H54 (cell line): Measurements from ENCODE around the gene SUPT20H.
"Not testable (repeated sequence)": the region's sequence is repeated elsewhere in the genome, so short reads cannot be mapped to it uniquely, and the experiment has no call there.

ENCODE experiments used
- DNase-seq: peaks from one replicate; pipeline ENCODE4 v3.0.0; 2011; ENCODE audit warnings: low spot score, mixed read lengths; ENCODE audit not compliant: insufficient read length
- FAIRE-seq: peaks from 3 replicates; lab custom pipeline; 2011; peaks lifted over from hg19 to GRCh38; lab: Jason Lieb, UNC
- POLR2A ChIP-seq: IDR thresholded peaks from 2 replicates; pipeline ENCODE4 v1.6.1; 2011; ENCODE audit warnings: low read depth, mild to moderate bottlenecking, low read length

Gene SUPT20H

DNA sequence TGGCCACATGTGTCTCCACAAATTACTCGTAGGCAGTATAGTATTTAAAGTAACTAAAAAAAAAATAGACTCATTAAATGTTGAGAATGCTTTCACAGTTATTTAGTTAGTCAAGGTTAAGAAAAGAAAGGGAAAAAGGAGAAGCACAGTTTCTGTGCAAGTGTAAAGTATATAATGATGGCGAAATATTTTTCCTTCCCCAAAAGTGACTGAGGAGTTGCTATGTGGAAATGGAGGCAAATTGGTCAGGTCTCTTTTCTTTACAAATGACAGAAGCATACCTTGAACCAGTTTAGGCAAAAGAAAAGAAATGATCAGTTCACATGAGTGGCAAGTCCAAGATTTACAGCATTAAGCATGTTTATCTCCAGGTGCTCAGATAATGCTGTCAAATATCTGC, 28.0 kb upstream of the SUPT20H start:
- FAIRE-seq (no peak), DNase-seq (no peak)
- no peak for TF ChIP-seq POLR2A

DNA sequence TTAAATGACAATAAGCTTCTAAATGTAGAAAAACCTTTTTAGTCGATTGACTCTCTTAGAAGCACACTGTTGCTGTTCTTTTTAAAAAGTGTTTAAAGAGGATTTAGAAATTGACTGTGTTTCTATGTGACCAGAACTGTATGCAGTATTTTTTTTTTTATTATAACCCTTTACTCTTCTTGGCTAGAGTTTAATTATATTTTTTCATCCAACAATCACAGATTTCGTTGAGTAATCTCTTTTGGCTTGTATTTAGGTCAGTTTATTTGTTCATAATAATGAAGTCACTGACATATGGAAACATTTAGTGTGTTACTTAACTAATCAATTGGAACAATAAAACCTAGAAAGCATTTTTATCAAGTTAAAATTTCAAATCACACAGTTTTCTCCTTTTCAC, 26.1 kb upstream of the SUPT20H start:
- DNase-seq (no peak), FAIRE-seq (no peak)
- TF ChIP-seq POLR2A: no peak

DNA sequence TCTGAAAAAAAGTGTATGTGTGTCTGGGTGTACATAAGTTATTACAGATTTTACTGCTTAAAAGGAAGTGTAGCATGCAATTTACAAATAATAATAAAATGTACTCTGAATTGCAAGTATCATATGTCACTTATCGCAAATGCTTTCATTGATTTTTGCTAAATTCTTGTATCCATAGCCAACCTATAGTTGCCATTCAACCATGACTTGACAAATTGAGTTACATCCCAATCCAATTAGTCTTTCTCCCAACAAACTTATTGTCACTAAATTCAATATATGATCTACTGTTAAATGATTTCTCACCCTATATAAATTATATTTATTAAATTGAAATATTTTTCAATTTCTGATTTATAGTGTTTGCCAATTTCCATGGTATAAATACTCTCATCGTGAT, 17.3 kb upstream of the SUPT20H start:
- FAIRE-seq (no peak), DNase-seq (no peak)
- TF ChIP-seq POLR2A: no peak

DNA sequence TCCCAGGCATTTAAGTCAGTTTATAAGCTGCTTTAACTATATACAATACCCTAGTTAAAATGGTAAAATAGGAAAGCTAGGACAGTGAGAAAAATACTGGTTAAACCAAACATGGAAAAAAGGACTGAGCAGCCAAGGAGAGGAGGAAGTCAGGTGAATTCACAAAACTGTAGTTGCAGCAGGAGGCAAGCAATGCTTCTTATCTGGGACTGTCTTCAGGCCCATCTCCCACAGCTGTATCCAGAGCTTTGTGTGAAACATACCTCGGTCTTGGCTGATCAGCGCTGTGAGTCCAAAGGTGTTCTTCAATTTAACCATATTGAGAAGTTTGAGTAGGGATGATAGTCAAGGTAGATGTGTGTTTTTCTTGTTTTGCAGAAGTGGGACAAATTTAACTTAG, 15.7 kb upstream of the SUPT20H start:
- DNase-seq (no peak), FAIRE-seq (no peak)
- no peak for TF ChIP-seq POLR2A

DNA sequence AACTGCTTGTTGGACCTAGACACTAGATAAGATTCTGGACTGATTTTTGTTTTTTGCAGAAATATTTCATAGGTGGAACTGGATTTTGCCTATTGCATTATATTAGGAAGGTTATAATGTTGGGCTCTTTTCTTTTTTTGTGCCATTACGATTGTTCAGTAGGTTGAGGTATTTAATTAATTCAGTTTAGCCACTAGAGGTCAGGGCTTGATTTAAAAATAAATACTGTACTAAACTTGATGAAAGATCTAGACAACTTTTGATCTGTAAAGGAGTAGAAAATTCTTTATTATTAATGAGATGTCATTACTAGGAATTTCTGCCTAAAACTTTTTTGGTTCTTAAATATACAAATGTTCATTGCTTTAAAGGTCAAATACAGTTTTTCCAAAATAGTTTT, 15.2 kb upstream of the SUPT20H start:
- no peak for FAIRE-seq
- DNase-seq: no peak
- no peak for TF ChIP-seq POLR2A

DNA sequence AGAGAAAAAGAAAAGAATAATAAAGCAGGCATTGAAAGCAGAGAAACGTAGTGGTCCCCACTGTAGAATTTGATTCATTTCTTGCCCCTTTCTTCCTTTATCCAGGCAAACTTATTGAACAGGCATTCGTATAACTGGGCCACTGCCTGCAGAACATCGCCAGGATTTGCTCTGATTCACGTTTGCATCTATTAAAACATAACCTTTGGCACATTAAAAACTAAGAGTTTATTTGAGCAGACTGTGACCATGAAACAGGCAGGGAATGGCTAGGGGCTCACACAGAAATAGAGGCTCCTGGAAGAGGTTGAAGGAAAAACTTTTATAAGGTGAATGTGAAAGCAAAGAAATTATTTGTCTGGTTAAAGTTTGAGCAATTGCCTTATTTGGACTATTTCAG, 12.5 kb upstream of the SUPT20H start:
- FAIRE-seq (no peak), DNase-seq (no peak)
- no peak for TF ChIP-seq POLR2A

DNA sequence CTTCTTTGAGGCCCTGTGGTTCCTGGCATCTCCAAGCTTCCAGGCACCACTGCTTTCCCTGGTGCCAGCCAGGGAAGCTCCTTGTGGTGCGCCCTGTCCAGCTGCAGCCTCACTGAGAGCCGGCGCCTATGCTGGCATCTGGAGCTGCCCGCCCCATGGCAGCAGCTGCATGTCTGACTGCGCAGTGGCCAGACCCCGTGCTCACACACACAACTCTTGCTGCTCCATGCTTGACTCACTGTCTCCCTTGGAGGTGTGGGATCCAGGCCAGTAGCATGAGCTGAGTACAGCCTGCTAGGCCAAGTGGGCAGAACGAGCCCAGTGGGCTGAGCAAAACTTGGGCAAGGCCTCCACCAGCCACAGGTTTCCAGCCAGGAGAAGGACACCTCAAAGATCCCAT, 11.5 kb upstream of the SUPT20H start:
- no peak for FAIRE-seq
- TF ChIP-seq POLR2A: no peak
- no peak for DNase-seq

DNA sequence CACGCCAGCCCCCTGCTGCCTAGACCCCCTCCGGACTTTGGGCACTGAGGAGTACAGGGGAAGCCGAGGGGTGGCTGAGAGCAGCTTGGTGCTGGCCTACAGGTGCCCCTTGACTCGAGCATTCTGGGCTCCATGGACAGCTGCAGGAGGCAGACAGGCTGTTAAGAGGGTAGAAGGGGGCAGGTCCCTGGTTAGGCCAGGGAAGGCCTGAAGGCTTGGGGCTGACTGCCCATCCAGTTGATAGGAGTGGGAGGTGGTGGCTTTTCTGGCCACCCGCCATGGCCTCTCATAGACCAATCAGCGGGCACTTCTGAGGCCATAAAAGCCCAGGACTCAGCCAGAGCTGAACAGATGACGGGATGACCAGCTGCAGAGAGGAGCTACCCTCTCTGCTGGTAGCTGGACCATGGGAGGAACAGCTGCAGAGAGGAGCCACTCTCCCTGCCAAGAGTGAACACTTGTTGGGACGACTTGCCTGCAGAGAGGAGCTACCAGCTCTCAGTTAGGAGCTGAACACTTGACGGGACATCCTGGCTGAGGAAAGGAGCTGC, 10.7 kb upstream of the SUPT20H start:
- DNase-seq (no peak), FAIRE-seq (no peak)
- TF ChIP-seq POLR2A: no peak

DNA sequence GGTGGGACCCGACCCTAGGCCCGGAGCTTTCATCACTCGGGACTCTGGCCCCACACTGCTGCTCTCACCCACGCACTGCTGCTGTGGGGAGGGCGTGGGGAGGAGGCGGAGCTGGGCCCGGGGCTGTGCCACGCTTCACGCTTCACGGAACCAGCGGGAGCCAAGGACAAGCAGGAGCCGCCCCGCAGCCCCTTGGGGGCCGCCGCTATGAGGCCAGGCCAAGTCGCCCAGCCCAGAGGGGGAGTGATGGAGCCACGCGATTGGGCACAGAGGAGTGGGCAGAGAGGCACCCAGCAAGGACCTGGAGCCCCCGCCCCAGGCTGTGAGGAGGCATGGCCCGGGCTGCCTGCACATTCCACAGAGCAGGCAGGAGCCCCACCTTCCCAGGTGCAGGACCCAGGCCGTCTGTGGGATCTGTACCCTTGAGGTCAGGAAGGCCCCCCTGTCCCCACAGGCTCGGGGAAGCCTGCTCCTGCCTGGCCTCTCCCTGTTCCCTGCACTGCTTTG, 10.2 kb upstream of the SUPT20H start:
- FAIRE-seq (no peak), DNase-seq (no peak)
- TF ChIP-seq POLR2A: no peak

DNA sequence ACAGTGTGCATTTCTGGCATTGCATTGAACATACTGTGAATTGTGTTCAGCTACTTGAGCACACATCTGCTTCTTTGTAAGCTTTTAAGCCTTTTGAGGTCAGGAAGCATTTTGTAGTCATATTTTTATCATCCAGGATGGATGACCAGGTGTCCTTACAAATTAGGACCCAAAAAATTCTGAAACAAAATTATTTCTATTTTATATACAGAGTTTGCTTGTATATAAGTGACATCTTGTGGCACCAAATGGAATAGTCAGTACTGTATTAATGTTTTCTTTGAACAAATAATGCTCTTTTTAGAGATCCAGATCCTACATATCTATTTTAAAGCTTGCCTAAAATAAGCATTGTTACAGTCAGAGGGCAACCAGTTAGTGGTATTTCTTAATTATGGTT, 9.5 kb upstream of the SUPT20H start:
- DNase-seq (no peak), FAIRE-seq (no peak)
- TF ChIP-seq POLR2A: no peak

DNA sequence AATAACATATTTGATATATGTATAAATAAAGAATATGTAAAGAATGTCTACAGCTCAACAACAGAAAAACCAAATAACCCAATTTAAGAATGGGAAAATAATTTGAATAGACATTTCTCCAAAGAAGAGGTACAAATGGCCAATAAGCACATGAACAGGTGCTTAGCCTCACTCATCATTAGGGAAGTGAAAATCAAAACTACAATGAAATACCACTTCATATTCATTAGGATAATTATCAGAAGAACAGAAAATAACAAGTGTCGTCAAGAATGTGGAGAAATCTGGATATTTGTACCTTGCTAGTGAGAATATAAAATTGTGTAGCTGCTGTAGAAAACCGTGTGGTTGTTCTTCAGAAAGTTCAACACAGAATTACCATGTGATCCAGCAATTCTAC, 8.4 kb upstream of the SUPT20H start:
- FAIRE-seq (no peak), DNase-seq (no peak)
- no peak for TF ChIP-seq POLR2A

DNA sequence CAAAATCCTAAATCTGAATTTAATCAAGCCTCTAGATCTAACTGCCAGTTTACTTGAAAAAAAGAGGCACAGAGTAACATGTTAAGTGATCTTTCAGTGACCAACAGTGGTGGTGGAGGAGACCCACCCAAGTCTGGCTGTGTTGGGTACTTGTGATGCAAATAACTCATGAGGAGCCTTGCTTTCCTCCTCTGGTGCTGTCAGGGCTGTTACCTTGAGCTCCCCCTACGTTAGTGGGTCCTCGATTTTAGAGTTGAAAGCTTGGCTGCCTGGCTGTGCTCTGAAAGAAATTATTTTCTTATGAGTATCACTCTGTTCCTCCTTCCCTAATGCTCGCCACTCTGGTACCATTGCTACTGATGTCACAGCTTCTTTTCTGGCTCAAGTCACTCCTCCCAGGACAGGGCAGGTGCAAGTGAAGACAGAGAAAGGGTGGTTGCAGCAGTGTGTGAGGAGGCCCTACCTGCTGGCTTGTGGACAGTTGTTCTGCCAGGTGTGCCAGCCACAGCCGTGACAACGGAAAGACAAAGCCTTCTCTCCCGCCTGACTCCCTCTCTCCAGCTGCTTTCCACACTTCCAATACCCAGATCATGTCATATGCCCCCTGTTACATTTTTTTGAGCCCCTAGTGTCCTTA, 6.5 kb upstream of the SUPT20H start:
- TF ChIP-seq POLR2A: no peak
- DNase-seq: no peak
- FAIRE-seq: no peak

DNA sequence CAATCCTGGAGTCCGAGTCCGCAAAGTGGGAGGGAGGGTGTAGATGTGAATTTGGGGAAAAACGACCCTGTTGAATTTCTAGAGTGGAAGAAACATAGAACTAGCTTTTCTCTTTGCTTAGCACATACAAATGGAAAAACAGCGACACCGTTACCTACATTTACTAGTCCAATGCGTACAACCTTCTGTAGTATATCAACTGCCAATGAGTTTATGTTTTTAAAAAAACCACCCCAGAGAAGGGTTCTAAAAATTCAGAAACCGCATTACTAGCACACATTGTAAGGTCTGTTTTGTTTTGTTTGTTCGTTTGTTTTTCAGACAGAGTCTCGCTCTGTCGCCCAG, 332 bp upstream of the SUPT20H start:
- no peak for TF ChIP-seq POLR2A
- DNase-seq: no peak
- no peak for FAIRE-seq

DNA sequence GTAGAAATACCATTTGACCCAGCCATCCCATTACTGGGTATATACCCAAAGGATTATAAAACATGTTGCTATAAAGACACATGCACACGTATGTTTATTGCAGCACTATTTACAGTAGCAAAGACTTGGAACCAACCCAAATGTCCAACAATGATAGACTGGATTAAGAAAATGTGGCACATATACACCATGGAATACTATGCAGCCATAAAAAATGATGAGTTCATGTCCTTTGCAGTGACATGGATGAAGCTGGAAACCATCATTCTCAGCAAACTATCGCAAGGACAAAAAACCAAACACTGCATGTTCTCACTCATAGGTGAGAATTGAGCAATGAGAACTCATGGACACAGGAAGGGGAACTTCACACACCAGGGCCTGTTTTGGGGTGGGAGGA, 3.3 kb downstream of the SUPT20H start:
- DNase-seq, FAIRE-seq: not testable (repeated sequence)

DNA sequence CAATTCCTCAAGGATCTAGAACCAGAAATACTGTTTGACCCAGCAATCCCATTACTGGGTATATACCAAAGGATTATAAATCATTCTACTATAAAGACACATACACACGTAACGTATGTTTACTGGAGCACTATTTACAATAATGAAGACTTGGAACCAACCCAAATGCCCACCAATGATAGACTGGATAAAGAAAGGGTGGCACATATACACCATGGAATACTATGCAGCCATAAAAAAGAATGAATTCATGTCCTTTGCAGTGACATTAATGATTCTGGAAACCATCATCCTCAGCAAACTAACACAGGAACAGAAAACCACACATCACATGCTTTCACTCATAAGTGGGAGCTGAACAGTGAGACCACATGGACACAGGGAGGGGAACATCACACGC, 6.4 kb downstream of the SUPT20H start:
- FAIRE-seq, DNase-seq: not testable (repeated sequence)
